GM18951 (cell line): Measurements from ENCODE around the gene ABHD5.

Experiments
- POLR2A ChIP-seq: IDR thresholded peaks from 4 replicates; pipeline ENCODE4 v1.6.1; 2011; ENCODE audit warnings: mild to moderate bottlenecking; ENCODE audit not compliant: insufficient read length, insufficient read depth; ENCODE audit errors: extremely low read depth
- in situ Hi-C: fragments of 300-500 bp; cut with MboI; formaldehyde crosslinking; loops from one replicate; pipeline ENCODE4 v1.12.0; 2022; ENCODE audit warnings: low sequenced_read_pairs, mixed read lengths, inconsistent platforms; ENCODE audit not compliant: unreplicated experiment

ABHD5 gene

GRCh38 chr3:43759938-43760337 lies 69.2 kb downstream of the ABHD5 start:
- in situ Hi-C loops: no loop called here
- TF ChIP-seq POLR2A: no peak

DNA sequence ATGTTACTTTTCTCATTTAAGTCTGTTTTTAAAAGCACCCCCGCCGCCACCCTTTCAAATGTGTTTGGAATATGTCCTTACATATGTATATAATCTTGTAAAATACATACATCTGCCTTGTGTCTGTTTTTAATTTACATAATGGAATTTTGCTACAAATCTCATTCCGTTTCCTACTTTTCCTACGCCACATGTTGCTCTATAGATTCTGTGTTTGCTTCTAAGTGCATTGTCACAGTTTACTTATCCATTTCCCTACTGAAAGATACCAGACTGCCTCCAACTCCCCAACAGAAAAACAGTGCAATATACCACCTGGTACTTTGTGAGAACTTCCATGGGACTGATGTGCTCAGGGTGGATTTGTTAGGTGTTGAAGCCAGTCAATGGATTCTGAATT lies 70.2 kb downstream of the ABHD5 start:
- in situ Hi-C loops: no loop called here
- no peak for TF ChIP-seq POLR2A

DNA sequence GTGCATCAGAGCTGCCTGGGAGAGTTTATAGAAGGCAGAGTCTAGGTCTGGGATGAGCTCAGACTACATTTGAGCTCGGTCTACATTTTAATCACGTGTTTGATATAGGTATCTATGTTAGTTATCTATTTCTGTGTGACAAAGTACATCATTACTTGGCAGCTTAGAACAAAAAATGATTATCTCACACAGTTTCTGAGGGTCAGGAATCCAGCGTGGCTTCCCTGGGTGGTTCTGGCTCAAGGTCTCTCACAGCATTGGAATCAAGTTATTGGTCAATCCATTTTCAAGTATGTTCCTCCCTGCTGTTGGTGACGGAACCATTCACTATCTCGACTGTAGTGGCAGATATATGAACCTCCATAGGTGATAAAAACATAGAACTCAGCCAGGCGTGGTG lies 71.7 kb downstream of the ABHD5 start:
- TF ChIP-seq POLR2A: no peak
- in situ Hi-C loops: no loop called here

GRCh38 chr3:43764056-43764455 lies 73.3 kb downstream of the ABHD5 start:
- no peak for TF ChIP-seq POLR2A
- in situ Hi-C loops: no loop called here

- in situ Hi-C loops: no loop called here
- TF ChIP-seq POLR2A: no peak
These were observed 73.7 kb downstream of the ABHD5 start for GRCh38 chr3:43764471-43764870.

DNA sequence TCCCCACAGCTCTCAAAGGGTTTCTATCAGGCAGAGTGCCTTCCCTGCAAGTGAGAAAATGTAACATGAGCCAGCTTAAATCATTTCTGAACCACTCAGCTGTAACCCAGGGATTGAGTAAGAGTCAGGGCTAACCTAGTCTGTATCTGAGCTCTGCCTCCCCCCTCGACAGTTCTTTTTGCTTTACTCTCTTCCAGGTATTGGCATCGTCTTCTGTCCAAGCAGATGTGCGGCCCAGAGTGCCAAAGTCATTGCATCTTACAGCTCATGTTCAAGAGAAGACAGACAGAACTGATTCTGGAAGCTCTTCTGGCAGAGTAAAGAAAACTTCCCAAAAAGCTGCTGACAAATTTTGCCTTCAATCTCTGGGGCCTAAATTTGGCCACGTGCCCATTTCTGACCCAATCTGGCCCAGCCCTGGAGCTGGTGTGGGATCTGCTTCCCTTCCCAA lies 74.8 kb downstream of the ABHD5 start:
- TF ChIP-seq POLR2A: no peak
- in situ Hi-C loops: no loop called here

- in situ Hi-C loops: no loop called here
- TF ChIP-seq POLR2A: no peak
These were observed 76.1 kb downstream of the ABHD5 start for GRCh38 chr3:43766672-43767465.

- in situ Hi-C loops: no loop called here
- no peak for TF ChIP-seq POLR2A
These were observed 77.7 kb downstream of the ABHD5 start for GRCh38 chr3:43768381-43768973.

GRCh38 chr3:43769097-43769884 lies 78.6 kb downstream of the ABHD5 start:
- no peak for TF ChIP-seq POLR2A
- in situ Hi-C loops: no loop called here

GRCh38 chr3:43769885-43770425 lies 79.2 kb downstream of the ABHD5 start:
- in situ Hi-C loops: no loop called here
- TF ChIP-seq POLR2A: no peak

DNA sequence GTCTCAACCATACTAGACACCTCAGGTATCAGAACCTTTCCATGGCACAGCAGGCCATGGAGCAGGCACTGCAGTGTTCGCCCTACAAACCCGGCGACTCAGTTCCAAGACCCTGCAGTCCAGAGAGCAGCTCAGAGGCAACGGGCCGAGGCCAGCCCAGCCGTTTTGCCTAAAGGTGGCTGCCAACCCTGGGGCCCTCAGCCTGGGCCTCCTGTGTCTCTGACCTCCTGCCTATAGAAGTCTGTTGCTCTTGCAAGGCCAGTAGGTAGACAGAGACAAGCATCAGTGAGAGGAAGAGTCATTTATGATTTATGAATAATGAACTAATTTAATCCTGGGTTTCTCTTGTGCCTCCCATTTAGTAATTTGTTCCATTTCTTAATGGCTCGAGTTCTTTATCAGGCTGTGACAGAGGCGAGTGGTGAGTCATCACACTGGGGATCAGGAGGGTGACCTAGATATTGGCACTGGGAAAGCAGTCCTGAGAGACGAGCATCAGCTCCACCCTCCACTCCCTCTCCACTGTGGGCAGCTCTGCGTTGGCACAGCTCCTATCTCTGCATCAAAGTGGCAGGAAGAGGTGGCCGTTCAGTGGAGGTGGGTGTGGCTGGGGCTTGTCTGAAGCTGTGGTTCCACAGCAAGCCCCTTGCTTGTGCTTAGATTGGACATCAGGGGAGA lies 79.8 kb downstream of the ABHD5 start:
- no peak for TF ChIP-seq POLR2A
- in situ Hi-C loops: no loop called here

- no peak for TF ChIP-seq POLR2A
- in situ Hi-C loops: no loop called here
These were observed 80.9 kb downstream of the ABHD5 start for GRCh38 chr3:43771610-43772009.
